Stimulated activated naive B cell treated with anti-CD40 and anti-IgM and Interleukin-4, amounts not matched to agents 10 μg/mL and 1 μg/mL and 100 μg/mL, for 72 hours (primary cell): Measurements from ENCODE around the gene SLC12A7.
"Not testable (repeated sequence)": the region's sequence is repeated elsewhere in the genome, so short reads cannot be mapped to it uniquely, and the experiment has no call there.

Source experiments
- ATAC-seq, 2 donors: fragments of 150-1000 bp; cut with Tn5 transposase; replicated peaks; 2 replicates each; pipeline ENCODE4 v1.10.0; 2021; ENCODE audit warnings: moderate library complexity in 1 of 2
- DNase-seq: peaks from one replicate; pipeline ENCODE4 v3.0.0; 2021
- H3K27ac Mint-ChIP-seq: one replicate; pipeline ENCODE4 v1.8.0; 2022; ENCODE audit warnings: mild to moderate bottlenecking, mixed read lengths
- H3K27me3 Mint-ChIP-seq, 2 donors: one replicate each; pipeline ENCODE4 v1.8.0; 2022; ENCODE audit warnings: mixed read lengths in 2 of 2
- H3K36me3 Mint-ChIP-seq, 2 donors: one replicate each; pipeline ENCODE4 v1.8.0; 2022; ENCODE audit warnings: mixed read lengths in 2 of 2, mild to moderate bottlenecking in 1 of 2
- H3K4me1 Mint-ChIP-seq, 2 donors: one replicate each; pipeline ENCODE4 v1.8.0; 2022; ENCODE audit warnings: mixed read lengths in 2 of 2, mild to moderate bottlenecking in 1 of 2
- H3K4me3 Mint-ChIP-seq, 2 donors: one replicate each; pipeline ENCODE4 v1.8.0; 2022; ENCODE audit warnings: mild to moderate bottlenecking in 2 of 2, mixed read lengths in 2 of 2, moderate library complexity in 1 of 2
- H3K9me3 Mint-ChIP-seq, 2 donors: one replicate each; pipeline ENCODE4 v1.8.0; 2022; ENCODE audit warnings: mixed read lengths in 2 of 2, mild to moderate bottlenecking in 1 of 2

Gene SLC12A7

DNA sequence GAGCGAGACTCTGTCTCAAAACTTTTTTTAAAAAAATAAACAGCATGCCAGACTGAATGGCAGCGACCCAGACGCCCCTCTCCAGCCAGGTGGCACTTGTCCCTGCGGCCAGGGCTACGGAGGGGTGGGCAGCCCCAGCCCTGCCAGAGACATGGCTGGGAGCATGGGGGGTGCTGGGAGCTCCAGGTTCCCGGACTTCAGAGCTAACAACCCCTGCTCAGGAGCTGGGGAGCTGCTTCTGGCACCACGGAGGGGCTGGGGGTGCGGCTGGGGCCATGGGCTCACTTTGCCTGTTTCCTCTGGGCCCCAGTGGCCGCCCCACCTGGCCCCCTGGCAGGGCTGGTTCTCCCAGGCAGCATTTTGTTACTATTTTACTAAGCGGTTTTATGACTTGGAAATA lies 49.9 kb downstream of the SLC12A7 start:
- no peaks in the 10 kb centered on the region for H3K4me1 Mint-ChIP-seq
- no peaks in the 10 kb centered on the region for H3K9me3 Mint-ChIP-seq
- H3K4me3 Mint-ChIP-seq, result no peak overlapping the region
- no peak overlapping the region for H3K27ac Mint-ChIP-seq
- ATAC-seq, result no peak
- H3K27me3 Mint-ChIP-seq, result no peaks in the 10 kb centered on the region
- peaks cover 17 to 21% of the 10 kb centered on the region in 2 donors for H3K36me3 Mint-ChIP-seq
- no peak for DNase-seq

DNA sequence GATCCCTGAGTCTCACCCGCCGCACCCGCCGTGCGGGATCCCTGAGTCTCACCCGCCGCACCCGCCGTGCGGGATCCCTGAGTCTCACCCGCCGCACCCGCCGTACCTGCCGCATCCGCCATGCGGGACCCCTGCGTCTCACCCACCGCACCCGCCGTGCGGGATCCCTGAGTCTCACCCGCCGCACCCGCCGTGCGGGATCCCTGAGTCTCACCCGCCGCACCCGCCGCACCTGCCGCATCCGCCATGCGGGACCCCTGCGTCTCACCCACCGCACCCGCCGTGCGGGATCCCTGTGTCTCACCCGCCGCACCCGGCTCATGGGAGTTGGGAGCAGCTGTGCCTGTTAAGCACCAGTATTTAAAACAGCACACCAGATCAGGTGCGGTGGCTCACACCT lies 50.6 kb downstream of the SLC12A7 start:
- not testable (repeated sequence) for H3K27me3 Mint-ChIP-seq, H3K27ac Mint-ChIP-seq, H3K4me1 Mint-ChIP-seq, H3K9me3 Mint-ChIP-seq, H3K4me3 Mint-ChIP-seq, ATAC-seq, DNase-seq
- peaks cover 14 to 21% of the 10 kb centered on the region in 2 donors for H3K36me3 Mint-ChIP-seq

DNA sequence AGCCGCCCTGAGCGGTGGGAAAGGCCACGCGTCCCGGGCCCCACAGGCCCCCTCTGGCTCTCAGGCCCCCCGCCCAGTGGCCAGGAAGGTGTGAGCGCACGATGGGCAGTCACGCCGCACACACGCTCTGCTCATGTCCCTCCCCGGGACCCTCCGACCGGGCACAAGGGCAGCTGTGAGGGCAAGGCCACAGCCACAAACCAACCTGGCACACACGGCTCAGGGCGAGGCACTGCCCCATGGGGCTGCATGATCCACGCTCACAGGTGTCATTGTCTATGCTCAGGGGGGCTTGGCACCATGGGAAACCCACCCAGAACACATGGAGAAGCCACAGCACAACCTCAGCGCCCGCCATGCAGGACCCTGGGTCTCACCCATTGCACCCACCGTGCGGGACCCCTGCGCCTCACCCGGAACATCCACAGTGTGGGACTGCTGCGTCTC lies 51.3 kb downstream of the SLC12A7 start:
- H3K4me1 Mint-ChIP-seq, result no peaks in the 10 kb centered on the region
- no peaks in the 10 kb centered on the region for H3K27me3 Mint-ChIP-seq
- peaks cover 15 to 22% of the 10 kb centered on the region in 2 donors for H3K36me3 Mint-ChIP-seq
- H3K27ac Mint-ChIP-seq, result no peak overlapping the region
- no peak overlapping the region for H3K4me3 Mint-ChIP-seq
- no peak for DNase-seq
- ATAC-seq, result no peak
- no peaks in the 10 kb centered on the region for H3K9me3 Mint-ChIP-seq

DNA sequence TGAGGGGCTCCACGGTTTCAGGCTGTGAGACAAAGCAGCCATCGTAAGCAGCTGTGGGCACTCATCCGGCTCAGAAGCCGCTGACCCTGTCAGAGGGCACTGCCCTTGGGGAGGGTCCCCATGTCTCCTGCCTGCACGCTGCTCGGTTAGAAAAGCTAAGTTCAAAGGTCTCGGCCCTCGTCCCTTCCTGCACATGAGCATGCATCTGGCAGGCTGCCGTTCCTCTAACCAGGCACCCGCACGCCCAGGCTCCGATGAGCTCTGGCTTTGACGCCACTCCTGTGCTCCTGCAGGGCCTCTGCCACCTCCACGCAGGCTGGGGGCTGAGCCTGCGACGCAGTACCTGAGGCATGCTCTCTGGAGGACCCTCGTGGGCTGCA lies 52.0 kb downstream of the SLC12A7 start:
- Mint-ChIP-seq H3K36me3 (peaks cover 14 to 23% of the 10 kb centered on the region in 2 donors), H3K27ac (no peak overlapping the region), H3K9me3 (no peaks in the 10 kb centered on the region), H3K4me1 (no peaks in the 10 kb centered on the region), H3K27me3 (no peaks in the 10 kb centered on the region), H3K4me3 (no peak overlapping the region)
- ATAC-seq (no peak), DNase-seq (no peak)

DNA sequence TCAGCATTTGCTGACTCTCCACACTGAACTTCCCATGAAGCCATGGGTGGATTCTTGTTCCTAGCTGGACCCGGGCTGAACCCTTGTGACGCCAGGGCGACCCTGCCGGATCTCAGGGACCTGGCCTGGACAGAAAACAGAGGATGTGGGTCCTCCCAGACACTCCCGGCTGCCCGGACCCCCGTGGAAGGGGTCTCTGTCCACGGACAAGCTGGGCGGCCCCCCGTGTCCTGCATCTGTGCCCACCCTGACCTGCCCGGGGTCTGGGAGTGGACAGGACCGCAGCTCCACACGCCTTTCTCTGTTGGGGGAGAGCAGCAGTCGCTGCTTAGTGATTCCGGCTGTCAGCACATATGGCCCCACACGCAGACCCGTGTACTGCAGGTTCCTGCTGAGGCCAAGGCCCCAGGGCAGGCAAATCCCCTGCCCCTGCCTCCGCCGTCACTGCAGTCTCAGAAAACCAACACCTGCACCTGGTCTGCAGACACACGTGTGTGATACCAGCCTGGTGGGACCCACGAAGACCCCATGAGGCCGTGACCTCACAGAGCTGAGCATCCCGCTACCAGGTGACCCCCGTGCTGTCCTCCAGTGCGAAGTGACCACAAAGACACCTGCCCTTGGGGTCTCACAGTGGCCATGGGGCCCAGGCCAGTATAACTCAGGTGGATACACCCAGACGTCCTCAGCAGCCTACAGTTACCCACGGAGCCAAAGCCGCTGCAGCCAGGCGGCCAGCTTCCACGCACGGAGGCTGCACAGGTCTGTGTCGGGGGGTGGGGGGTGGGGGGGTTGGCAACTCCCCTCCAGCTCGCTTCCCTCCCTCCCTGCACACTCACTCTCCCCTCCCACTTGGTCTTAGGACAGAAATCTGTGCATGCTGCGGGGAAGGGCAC lies 52.6 kb downstream of the SLC12A7 start:
- Mint-ChIP-seq H3K27me3 (no peaks in the 10 kb centered on the region), H3K9me3 (no peaks in the 10 kb centered on the region), H3K36me3 (peaks cover 12 to 20% of the 10 kb centered on the region in 2 donors), H3K4me3 (no peak overlapping the region), H3K27ac (no peak overlapping the region), H3K4me1 (no peaks in the 10 kb centered on the region)
- ATAC-seq, result no peak
- no peak for DNase-seq

DNA sequence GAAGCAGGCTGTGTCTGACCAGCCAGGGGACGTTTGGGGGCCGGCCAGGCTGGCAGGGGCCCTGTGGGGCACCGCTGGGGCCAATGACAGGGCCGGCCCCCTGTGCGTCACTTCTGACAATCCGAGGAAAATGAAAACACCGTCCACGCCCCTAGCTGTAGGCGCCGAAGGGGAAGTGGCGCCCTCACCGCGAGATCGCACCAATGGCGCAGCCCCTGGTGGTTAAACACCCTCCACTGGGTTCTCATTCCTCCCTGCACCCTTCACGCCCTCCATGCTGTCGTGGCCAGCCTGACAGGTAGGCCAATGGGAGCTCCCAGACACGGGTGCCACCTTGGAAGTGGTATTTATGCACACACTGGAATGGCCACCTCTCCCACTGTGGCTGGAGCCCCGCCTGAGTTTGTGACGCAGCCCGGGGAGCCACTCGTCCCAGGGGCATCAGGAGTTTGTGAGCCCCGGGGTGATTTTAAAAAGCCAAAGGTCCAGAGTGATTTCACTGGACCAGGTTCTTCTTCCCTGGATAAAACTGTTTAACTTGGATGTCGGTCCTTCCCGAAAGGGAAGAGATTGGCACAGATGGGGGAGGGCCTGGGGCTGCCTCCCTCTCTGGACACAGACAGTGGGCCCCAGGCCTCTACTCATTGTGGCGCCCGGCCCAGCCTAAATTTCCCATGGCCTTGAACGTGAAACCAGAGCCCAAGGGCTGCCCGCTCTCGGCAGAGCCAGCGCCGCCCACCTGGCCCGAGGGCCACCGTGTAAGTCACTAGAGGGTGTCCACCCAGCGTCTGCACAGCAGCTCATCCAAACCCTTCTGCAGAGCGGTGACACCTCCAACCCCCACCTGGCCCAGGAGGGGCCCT lies 53.5 kb downstream of the SLC12A7 start:
- ATAC-seq (no peak), DNase-seq (no peak)
- H3K36me3 Mint-ChIP-seq, result peaks cover 12 to 26% of the 10 kb centered on the region in 2 donors
- no peaks in the 10 kb centered on the region for H3K9me3 Mint-ChIP-seq
- no peaks in the 10 kb centered on the region for H3K4me1 Mint-ChIP-seq
- H3K4me3 Mint-ChIP-seq, result no peak overlapping the region
- no peak overlapping the region for H3K27ac Mint-ChIP-seq
- no peaks in the 10 kb centered on the region for H3K27me3 Mint-ChIP-seq

DNA sequence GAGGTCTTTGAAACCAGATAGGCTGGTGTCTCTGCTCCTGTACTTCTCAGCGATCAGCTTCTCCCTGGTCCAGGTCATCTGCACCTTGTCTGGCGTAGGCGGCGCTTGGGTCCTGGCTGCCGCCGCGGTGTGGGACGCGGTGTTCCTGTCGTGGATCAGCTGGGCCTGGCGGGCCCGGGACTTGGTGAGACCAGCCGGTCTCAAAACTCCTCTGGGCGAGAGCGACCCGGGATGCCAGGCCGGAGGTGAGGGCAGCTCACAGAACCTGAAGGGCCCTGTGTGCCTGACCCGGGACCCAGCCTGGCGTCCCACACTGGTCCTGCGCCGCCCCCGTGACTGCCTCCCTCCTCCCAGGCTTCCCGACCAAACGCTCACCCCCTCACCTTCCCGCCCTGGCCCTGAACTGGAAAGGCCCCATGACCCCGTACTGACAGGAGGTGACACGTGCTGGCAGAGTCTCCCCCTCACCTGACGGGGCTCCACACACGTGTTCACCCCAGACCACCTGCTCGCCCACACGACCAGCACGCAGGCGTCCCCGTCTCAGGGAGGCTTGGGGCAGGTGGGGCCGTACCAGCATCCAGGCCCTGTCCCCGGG lies 54.3 kb downstream of the SLC12A7 start:
- no peaks in the 10 kb centered on the region for H3K27me3 Mint-ChIP-seq
- no peak overlapping the region for H3K4me3 Mint-ChIP-seq
- H3K36me3 Mint-ChIP-seq, result peaks cover 12 to 28% of the 10 kb centered on the region in 2 donors
- H3K27ac Mint-ChIP-seq, result no peak overlapping the region
- no peak for DNase-seq
- H3K4me1 Mint-ChIP-seq, result no peaks in the 10 kb centered on the region
- ATAC-seq, result no peak
- no peaks in the 10 kb centered on the region for H3K9me3 Mint-ChIP-seq

DNA sequence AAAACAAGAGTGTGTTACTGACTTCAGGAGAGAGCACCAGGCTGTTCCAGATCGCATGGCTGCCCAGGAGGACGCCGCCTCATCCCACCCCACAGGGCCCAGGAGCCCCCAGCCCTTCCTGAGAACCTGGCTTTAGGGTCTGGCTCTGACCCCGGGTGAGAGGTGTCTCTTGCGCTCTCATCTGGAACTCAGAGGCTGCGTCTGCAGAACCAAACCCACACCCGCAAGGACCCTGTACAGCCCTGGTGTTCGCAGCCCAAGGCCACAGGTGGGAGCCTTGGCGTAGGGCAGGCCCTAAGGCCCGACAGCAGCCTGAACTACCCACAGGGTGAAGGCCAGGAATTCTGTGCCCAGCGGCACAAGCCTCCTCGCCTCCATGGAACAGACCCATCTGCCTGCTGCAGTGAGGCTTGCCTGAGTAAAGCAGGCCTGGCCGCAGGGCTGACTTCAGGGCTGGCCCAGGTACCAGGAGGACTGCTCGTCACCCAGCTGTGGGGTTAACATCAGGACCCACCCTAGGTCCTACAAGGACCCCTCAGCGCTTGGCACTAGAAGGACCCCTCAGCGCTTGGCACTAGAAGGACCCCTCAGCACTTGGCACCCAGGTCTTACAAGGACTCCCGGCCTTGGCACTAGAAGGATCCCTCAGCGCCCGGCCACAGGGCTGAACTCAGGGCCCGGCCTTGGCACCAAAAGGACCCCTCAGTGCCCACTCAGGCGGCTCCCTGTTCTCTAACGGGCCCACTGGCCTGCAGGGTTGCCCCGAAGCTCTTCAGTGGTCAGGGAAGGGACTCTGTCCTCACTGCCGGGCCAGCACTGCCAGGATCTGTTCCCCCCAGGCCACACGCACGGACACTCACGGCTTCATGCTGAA lies 55.0 kb downstream of the SLC12A7 start:
- H3K4me1 Mint-ChIP-seq, result no peaks in the 10 kb centered on the region
- H3K27ac Mint-ChIP-seq, result no peak overlapping the region
- no peaks in the 10 kb centered on the region for H3K27me3 Mint-ChIP-seq
- no peaks in the 10 kb centered on the region for H3K9me3 Mint-ChIP-seq
- no peak for DNase-seq
- H3K4me3 Mint-ChIP-seq, result no peak overlapping the region
- no peak for ATAC-seq
- H3K36me3 Mint-ChIP-seq, result peaks cover 15 to 30% of the 10 kb centered on the region in 2 donors

DNA sequence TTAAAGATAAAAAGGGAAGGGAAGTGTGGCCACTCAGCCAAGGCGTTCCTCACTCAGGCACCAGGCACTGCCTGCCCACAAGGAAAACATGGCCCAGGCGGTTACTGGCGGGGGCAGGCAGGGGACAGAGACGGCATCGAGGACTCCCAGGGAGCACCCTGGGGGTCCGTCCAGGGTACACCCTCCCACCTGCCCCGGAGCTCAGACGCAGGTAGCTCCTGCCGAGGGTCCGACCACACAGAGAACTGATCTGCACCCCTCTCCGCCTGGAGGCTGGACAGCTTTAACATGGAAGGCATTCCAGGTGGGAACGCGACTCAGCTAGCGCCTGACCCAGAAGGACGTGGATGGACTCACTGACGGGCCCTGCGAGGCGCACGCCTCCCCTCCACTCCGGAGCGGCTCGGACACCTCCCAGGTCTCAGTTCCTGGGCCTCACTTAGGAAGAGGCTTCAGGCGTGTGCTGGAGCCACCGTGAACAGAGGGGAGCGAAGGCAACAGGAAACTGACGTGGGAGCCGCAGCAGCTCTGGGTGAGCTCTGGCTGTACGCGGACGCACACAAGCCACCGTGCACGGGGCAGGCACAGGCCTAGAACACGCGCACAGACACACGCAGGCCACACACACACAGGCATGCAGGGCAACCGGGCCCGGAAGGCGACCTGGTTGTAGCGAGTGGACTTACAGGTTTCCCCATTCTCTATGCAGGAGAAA lies 55.8 kb downstream of the SLC12A7 start:
- DNase-seq, result no peak
- ATAC-seq, result no peak
- no peak overlapping the region for H3K4me3 Mint-ChIP-seq
- H3K36me3 Mint-ChIP-seq, result peaks cover 15 to 27% of the 10 kb centered on the region in 2 donors
- no peak overlapping the region for H3K27ac Mint-ChIP-seq
- no peaks in the 10 kb centered on the region for H3K4me1 Mint-ChIP-seq
- no peaks in the 10 kb centered on the region for H3K9me3 Mint-ChIP-seq
- no peaks in the 10 kb centered on the region for H3K27me3 Mint-ChIP-seq

DNA sequence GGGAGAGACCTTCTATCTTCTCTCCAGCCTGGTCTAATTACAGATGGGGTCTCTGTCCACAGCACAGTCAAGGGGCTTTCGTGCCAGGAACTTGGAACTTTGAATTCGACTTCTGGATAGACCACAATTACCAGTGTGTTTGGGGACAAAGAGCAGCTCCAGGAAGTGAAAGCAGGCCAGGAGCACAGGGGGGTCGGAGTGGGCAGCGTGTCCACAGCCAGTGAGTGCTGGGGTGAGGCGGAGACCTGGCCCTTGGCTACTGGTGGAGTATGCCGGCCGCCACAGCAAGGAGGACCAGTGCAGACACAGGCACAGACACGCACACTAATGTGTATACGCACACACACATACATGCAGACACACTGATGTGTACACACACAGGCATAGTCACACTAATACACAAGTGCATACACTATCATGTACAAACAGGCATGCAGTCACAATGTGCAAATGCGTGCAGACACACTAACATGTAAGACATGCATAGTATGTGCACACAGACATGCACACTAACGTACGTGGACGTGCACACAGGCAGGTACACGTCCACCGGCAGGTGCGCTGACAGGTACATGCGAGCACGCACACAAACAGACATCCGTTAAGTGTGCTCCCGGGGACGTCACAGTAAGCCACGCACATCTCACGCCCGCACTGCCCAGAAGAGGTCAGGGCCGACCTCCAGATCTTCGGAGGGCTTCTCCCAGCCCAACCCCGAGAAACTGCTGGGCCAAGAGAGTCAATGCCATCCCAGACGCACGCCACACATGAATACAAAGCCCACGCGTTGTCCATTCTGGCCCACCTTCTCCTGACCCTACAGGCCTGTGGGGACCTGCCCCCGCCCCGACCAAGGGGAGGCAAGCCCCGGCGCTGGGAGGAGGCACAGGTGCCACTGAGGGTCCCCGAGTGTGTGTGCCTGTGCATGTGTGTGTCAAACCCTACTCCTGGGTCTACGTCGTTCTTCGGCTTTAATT lies 56.8 kb downstream of the SLC12A7 start:
- H3K27ac Mint-ChIP-seq, result no peak overlapping the region
- no peaks in the 10 kb centered on the region for H3K27me3 Mint-ChIP-seq
- no peaks in the 10 kb centered on the region for H3K4me1 Mint-ChIP-seq
- H3K9me3 Mint-ChIP-seq, result no peaks in the 10 kb centered on the region
- no peak overlapping the region for H3K4me3 Mint-ChIP-seq
- no peak for ATAC-seq
- H3K36me3 Mint-ChIP-seq, result peaks cover 15 to 27% of the 10 kb centered on the region in 2 donors
- DNase-seq, result no peak

DNA sequence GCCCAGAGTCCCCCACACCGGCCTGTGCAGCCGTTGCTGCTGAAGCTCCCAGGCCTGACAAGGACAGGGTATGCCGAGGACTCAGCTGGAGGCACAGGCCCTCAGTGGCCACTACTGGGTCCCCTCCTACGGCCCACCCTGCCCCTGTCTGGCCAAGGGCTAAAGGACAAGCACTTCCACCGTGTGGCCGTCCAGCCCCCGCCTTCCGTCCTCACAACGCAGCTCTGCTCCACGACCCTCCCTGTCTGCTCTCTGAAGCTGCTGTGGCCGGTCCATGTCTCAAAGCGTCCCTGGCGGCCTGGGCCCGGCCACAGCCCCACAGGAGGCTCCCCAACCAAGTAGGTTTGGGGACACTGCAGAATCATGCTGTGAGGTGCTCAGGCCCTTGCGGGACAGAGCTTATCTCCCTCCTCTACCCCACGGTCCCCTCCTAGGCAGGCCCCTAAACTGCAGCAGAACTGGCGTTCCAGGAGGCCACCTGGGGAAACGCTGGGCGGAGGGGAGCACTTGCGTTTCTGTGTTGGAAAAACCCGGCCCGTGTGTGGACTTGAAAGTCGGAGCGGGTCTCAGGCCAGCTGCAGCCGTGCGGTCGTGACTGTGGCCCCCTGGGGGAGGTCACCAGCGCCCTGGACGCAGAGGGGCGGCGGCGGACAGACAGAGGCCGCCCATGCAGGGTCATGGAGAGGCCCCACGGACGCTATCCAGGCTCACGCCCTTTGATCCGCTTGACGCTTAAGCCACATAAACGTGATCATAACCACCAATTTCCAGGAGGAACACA lies 57.7 kb downstream of the SLC12A7 start:
- H3K36me3 Mint-ChIP-seq, result peaks cover 15 to 27% of the 10 kb centered on the region in 2 donors
- H3K27ac Mint-ChIP-seq, result no peak overlapping the region

More for the DNA sequence above, 57.7 kb downstream of the SLC12A7 start:
- no peak for ATAC-seq
- no peaks in the 10 kb centered on the region for H3K9me3 Mint-ChIP-seq
- H3K4me1 Mint-ChIP-seq, result no peaks in the 10 kb centered on the region
- no peak overlapping the region for H3K4me3 Mint-ChIP-seq
- no peaks in the 10 kb centered on the region for H3K27me3 Mint-ChIP-seq
- DNase-seq, result no peak
